Natural killer cell (primary cell): ENCODE results near the gene LATS1. TPM values are rescaled to one million over a fixed set of nuclear protein-coding genes. Genes with fewer than 3 reads are reported as not detected.
"Not testable (repeated sequence)": the region's sequence is repeated elsewhere in the genome, so short reads cannot be mapped to it uniquely, and the experiment has no call there.

Source experiments
- ATAC-seq, 3 donors: fragments of 150-1000 bp in 2 of 3; fragments of 200-7000 bp in 1 of 3; cut with Tn5 transposase; 1 replicate in 1 of 3; 2 replicates in 2 of 3; pipeline ENCODE4 v1.10.0; 2021; ENCODE audit warnings: mild to moderate bottlenecking in 2 of 3, moderate library complexity in 2 of 3
- DNase-seq, 2 donors: peaks; one replicate each; pipeline versions ENCODE4 v3.0.0 to v3.0.0-alpha.2; 2013 to 2021; ENCODE audit warnings: mixed read lengths in 1 of 2
- H3K27ac ChIP-seq: one replicate; pipeline ENCODE4 v1.5.1; 2013; ENCODE audit warnings: mild to moderate bottlenecking, low read length
- H3K27me3 ChIP-seq: one replicate; pipeline ENCODE4 v1.6.1; 2013; ENCODE audit warnings: low read length; ENCODE audit not compliant: control insufficient read depth, insufficient read depth
- H3K36me3 ChIP-seq: one replicate; pipeline ENCODE4 v1.6.1; 2013; ENCODE audit warnings: low read length; ENCODE audit not compliant: control insufficient read depth, insufficient read depth
- H3K4me1 ChIP-seq: one replicate; pipeline ENCODE4 v1.6.1; 2013; ENCODE audit warnings: low read length; ENCODE audit not compliant: control insufficient read depth, insufficient read depth
- H3K4me3 ChIP-seq: one replicate; pipeline ENCODE4 v1.5.1; 2013; ENCODE audit warnings: low read length
- H3K9me3 ChIP-seq: one replicate; pipeline ENCODE4 v1.6.1; 2013; ENCODE audit warnings: low read length; ENCODE audit not compliant: control insufficient read depth, insufficient read depth
- H3K27ac Mint-ChIP-seq, 2 donors: one replicate each; pipeline ENCODE4 v1.8.0; 2022; ENCODE audit warnings: mild to moderate bottlenecking in 2 of 2, mixed read lengths in 2 of 2, moderate library complexity in 1 of 2
- H3K27me3 Mint-ChIP-seq, 2 donors: one replicate each; pipeline ENCODE4 v1.8.0; 2022; ENCODE audit warnings: low read depth in 2 of 2, mixed read lengths in 2 of 2
- H3K36me3 Mint-ChIP-seq: one replicate; pipeline ENCODE4 v1.8.0; 2022; ENCODE audit warnings: mixed read lengths
- H3K4me1 Mint-ChIP-seq, 2 donors: one replicate each; pipeline ENCODE4 v1.8.0; 2022; ENCODE audit warnings: mixed read lengths in 2 of 2
- H3K4me3 Mint-ChIP-seq: one replicate; pipeline ENCODE4 v1.8.0; 2022; ENCODE audit warnings: mild to moderate bottlenecking, moderate library complexity, mixed read lengths
- H3K9me3 Mint-ChIP-seq, 2 donors: one replicate each; pipeline ENCODE4 v1.8.0; 2022; ENCODE audit warnings: mixed read lengths in 2 of 2
- WGBS: methylation state at CpG from one replicate; pipeline ENCODE4 v1.1.7; 2013; ENCODE audit warnings: missing lambda C conversion rate; ENCODE audit not compliant: insufficient coverage; 5-methylcytosine and 5-hydroxymethylcytosine counted together
- intact Hi-C: fragments of 100-400 bp; cut with micrococcal nuclease; formaldehyde crosslinking; loops from one replicate; pipeline ENCODE4 v1.14.2; 2022
- total RNA-seq, 4 donors: library from RNA; stranded (reverse); fragments of 120-200 nt in 1 of 4; gene quantifications; one replicate each; pipeline versions ENCODE4 v1.2.3 to v1.2.4, GENCODE V29; 2013 to 2022
- TF ChIP-seq, protein P1 (sequence below): fragments of 200-600 bp; IDR thresholded peaks from one replicate; pipeline ENCODE4 v1.8.0; 2022; ENCODE audit warnings: antibody characterized with exemption

LATS1 gene
- total RNA-seq, 3 donors from 2014 or later (not counting 1 experiment from before 2014, with no cell fraction given), result 37.9 to 52.5 (median 49.4) TPM

- Mint-ChIP-seq H3K27me3 (no peaks in the 10 kb centered on the region), H3K36me3 (no peaks in the 10 kb centered on the region), H3K4me3 (no peak overlapping the region), H3K27ac (no peak overlapping the region), H3K9me3 (no peaks in the 10 kb centered on the region), H3K4me1 (peaks cover 13 to 18% of the 10 kb centered on the region in 2 donors)
- ATAC-seq (no peak), DNase-seq (no peak)
- Histone ChIP-seq H3K4me3 (no peak overlapping the region), H3K9me3 (no peaks in the 10 kb centered on the region), H3K4me1 (peaks cover 14% of the 10 kb centered on the region), H3K27me3 (no peaks in the 10 kb centered on the region), H3K36me3 (no peaks in the 10 kb centered on the region), H3K27ac (no peak overlapping the region)
- WGBS, result 92% methylated on average over 4 of the region's 4 CpGs
- intact Hi-C loops, result no loop called here
- TF ChIP-seq, protein P1, sequence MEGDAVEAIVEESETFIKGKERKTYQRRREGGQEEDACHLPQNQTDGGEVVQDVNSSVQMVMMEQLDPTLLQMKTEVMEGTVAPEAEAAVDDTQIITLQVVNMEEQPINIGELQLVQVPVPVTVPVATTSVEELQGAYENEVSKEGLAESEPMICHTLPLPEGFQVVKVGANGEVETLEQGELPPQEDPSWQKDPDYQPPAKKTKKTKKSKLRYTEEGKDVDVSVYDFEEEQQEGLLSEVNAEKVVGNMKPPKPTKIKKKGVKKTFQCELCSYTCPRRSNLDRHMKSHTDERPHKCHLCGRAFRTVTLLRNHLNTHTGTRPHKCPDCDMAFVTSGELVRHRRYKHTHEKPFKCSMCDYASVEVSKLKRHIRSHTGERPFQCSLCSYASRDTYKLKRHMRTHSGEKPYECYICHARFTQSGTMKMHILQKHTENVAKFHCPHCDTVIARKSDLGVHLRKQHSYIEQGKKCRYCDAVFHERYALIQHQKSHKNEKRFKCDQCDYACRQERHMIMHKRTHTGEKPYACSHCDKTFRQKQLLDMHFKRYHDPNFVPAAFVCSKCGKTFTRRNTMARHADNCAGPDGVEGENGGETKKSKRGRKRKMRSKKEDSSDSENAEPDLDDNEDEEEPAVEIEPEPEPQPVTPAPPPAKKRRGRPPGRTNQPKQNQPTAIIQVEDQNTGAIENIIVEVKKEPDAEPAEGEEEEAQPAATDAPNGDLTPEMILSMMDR, result no peak
Measured at GRCh38 chr6:149754548-149754947, 36.6 kb upstream of the LATS1 start.

GRCh38 chr6:149753374-149753637, 35.4 kb upstream of the LATS1 start:
- H3K4me3 ChIP-seq, ATAC-seq, DNase-seq, H3K36me3 Mint-ChIP-seq, H3K9me3 ChIP-seq, H3K9me3 Mint-ChIP-seq, H3K4me3 Mint-ChIP-seq, intact Hi-C loops, H3K27me3 Mint-ChIP-seq, H3K27ac ChIP-seq, H3K27me3 ChIP-seq, H3K36me3 ChIP-seq, H3K27ac Mint-ChIP-seq: not testable (repeated sequence)
- peaks cover 13 to 18% of the 10 kb centered on the region in 2 donors for H3K4me1 Mint-ChIP-seq
- 89% methylated on average over 3 of the region's 3 CpGs for WGBS
- H3K4me1 ChIP-seq, result peaks cover 18% of the 10 kb centered on the region

- ATAC-seq (no peak), DNase-seq (no peak)
- 94% methylated on average over 4 of the region's 4 CpGs for WGBS
- TF ChIP-seq, protein P1, result no peak
- no peaks in the 10 kb centered on the region for H3K36me3 Mint-ChIP-seq
- Histone ChIP-seq H3K27me3 (no peaks in the 10 kb centered on the region), H3K27ac (no peak overlapping the region), H3K4me3 (no peak overlapping the region), H3K36me3 (no peaks in the 10 kb centered on the region), H3K4me1 (peaks cover 18% of the 10 kb centered on the region), H3K9me3 (no peaks in the 10 kb centered on the region)
- no peak overlapping the region for H3K4me3 Mint-ChIP-seq
- no peaks in the 10 kb centered on the region for H3K9me3 Mint-ChIP-seq
- intact Hi-C loops, result no loop called here
- no peak overlapping the region for H3K27ac Mint-ChIP-seq
- peaks cover 13 to 18% of the 10 kb centered on the region in 2 donors for H3K4me1 Mint-ChIP-seq
- no peaks in the 10 kb centered on the region for H3K27me3 Mint-ChIP-seq
Measured at GRCh38 chr6:149752600-149753373, 34.9 kb upstream of the LATS1 start.

DNA sequence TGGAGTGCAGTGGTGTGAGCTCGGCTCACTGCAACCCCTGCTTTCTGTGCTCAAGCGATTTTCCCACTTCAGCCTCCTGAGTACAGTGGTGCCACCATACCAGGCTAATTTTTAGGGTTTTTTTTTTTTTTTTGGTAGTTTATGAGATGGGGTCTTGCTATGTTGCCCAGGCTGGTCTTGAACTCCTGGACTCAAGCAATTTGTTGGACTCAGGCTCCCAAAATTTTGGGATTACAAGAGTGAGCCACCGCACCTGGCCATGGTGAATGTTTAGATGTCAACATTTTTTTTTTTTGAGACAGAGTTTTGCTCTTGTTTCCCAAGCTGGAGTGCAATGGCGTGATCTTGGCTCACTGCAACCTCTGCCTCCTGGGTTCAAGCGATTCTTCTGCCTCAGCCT, 34.0 kb upstream of the LATS1 start:
- H3K9me3 Mint-ChIP-seq, H3K27me3 Mint-ChIP-seq, H3K27ac ChIP-seq, H3K36me3 ChIP-seq, H3K27me3 ChIP-seq, H3K9me3 ChIP-seq, H3K4me3 ChIP-seq, H3K36me3 Mint-ChIP-seq, DNase-seq, H3K4me3 Mint-ChIP-seq, intact Hi-C loops, ATAC-seq, H3K27ac Mint-ChIP-seq: not testable (repeated sequence)
- WGBS, result 97% methylated on average over 4 of the region's 5 CpGs
- peaks cover 15 to 21% of the 10 kb centered on the region in 2 donors for H3K4me1 Mint-ChIP-seq
- H3K4me1 ChIP-seq, result peaks cover 18% of the 10 kb centered on the region
